Testis (tissue), 3 donors: ENCODE data around the gene SLC47A2. TPM values are rescaled to one million over a fixed set of nuclear protein-coding genes. Genes with fewer than 3 reads are reported as not detected.
A peak's percentile ranks its signal among the peaks of the same experiment; 100 is the strongest.

ENCODE experiments used
- DNase-seq: peaks from one replicate; pipeline ENCODE4 v3.0.0-alpha.2; 2019
- H3K27ac ChIP-seq, 2 donors: fragments of 200-600 bp; sonication (generic); one replicate each; pipeline ENCODE4 v1.5.1; 2019
- H3K27me3 ChIP-seq: fragments of 200-600 bp; sonication (generic); one replicate; pipeline ENCODE4 v1.5.1; 2019
- H3K36me3 ChIP-seq: fragments of 200-600 bp; sonication (generic); one replicate; pipeline ENCODE4 v1.5.1; 2017; ENCODE audit warnings: low read depth; ENCODE audit errors: missing control alignments
- H3K4me1 ChIP-seq: fragments of 200-600 bp; sonication (generic); one replicate; pipeline ENCODE4 v1.5.1; 2019
- H3K4me3 ChIP-seq, 2 donors: fragments of 200-600 bp; sonication (generic); one replicate each; pipeline ENCODE4 v1.5.1; 2017 to 2019
- H3K9me3 ChIP-seq: fragments of 200-600 bp; sonication (generic); one replicate; pipeline ENCODE4 v1.5.1; 2017
- POLR2A ChIP-seq: fragments of 450-650 bp; IDR thresholded peaks from one replicate; pipeline ENCODE4 v1.6.1; 2017; ENCODE audit warnings: antibody characterized with exemption, mild to moderate bottlenecking, moderate library complexity
- WGBS, 2 donors: methylation state at CpG; one replicate each; pipeline ENCODE4 v1.1.5; 2018; 5-methylcytosine and 5-hydroxymethylcytosine counted together
- intact Hi-C: fragments of 100-400 bp; cut with DNase I; formaldehyde crosslinking; loops from one replicate; pipeline ENCODE4 v1.15.1; 2023; ENCODE audit warnings: low total_unique reads
- polyA plus RNA-seq: library from polyadenylated mRNA; stranded (reverse); fragments of 350-450 nt; fragmentation: Illumina TruSeq; extraction: RNeasy Lipid Tissue Mini Kit (QIAGEN cat#74804); gene quantifications from one replicate; pipeline ENCODE4 v1.2.3, GENCODE V29; 2014; ENCODE audit warnings: low read depth, low replicate concordance; ENCODE audit not compliant: insufficient read depth
- total RNA-seq, 2 donors: library from RNA; depleted of rRNA; stranded (reverse); fragments of >200 nt; gene quantifications; one replicate each; pipeline ENCODE4 v1.2.3, GENCODE V29; 2016
- TF ChIP-seq, protein P1 (sequence below), 3 experiments: fragments of 450-650 bp in 2 of 3; fragments of 200-600 bp in 1 of 3; sonication (generic) in 1 of 3; IDR thresholded peaks; one replicate each; pipeline ENCODE4 v1.5.1; 2016 to 2019; ENCODE audit warnings: antibody characterized with exemption in 3 of 3, mild to moderate bottlenecking in 2 of 3, moderate library complexity in 1 of 3

SLC47A2 gene
- total and polyA plus RNA-seq, 3 donors from 2014 or later = 0.16 to 1.1 (median 0.50) TPM

GRCh38 chr17:19708431-19709175 is 7.8 kb downstream of the SLC47A2 start:
- intact Hi-C loops = no loop called here
- DNase-seq = peak; percentile 4
- H3K4me1 ChIP-seq = no peaks in the 10 kb centered on the region

GRCh38 chr17:19707728-19708221 is 8.6 kb downstream of the SLC47A2 start:
- Histone ChIP-seq H3K4me1 (peaks cover 6% of the 10 kb centered on the region), H3K27me3 (no peaks in the 10 kb centered on the region), H3K27ac (no peak overlapping the region), H3K4me3 (no peak overlapping the region), H3K9me3 (no peaks in the 10 kb centered on the region), H3K36me3 (no peaks in the 10 kb centered on the region)
- WGBS, 2 donors = 94 to 95% methylated on average over 7 of the region's 11 CpGs
- intact Hi-C loops = no loop called here
- peak; percentile 4 for DNase-seq
- TF ChIP-seq, protein P1, sequence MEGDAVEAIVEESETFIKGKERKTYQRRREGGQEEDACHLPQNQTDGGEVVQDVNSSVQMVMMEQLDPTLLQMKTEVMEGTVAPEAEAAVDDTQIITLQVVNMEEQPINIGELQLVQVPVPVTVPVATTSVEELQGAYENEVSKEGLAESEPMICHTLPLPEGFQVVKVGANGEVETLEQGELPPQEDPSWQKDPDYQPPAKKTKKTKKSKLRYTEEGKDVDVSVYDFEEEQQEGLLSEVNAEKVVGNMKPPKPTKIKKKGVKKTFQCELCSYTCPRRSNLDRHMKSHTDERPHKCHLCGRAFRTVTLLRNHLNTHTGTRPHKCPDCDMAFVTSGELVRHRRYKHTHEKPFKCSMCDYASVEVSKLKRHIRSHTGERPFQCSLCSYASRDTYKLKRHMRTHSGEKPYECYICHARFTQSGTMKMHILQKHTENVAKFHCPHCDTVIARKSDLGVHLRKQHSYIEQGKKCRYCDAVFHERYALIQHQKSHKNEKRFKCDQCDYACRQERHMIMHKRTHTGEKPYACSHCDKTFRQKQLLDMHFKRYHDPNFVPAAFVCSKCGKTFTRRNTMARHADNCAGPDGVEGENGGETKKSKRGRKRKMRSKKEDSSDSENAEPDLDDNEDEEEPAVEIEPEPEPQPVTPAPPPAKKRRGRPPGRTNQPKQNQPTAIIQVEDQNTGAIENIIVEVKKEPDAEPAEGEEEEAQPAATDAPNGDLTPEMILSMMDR (IDR thresholded peaks at IDR 0.05) = no peak
- TF ChIP-seq POLR2A = no peak

More at GRCh38 chr17:19708431-19709175, 7.8 kb downstream of the SLC47A2 start:
- Histone ChIP-seq H3K27me3 (no peaks in the 10 kb centered on the region), H3K9me3 (no peaks in the 10 kb centered on the region), H3K27ac (no peak overlapping the region), H3K4me3 (no peak overlapping the region), H3K36me3 (no peaks in the 10 kb centered on the region)
- 91 to 95% methylated on average over 5 of the region's 6 CpGs for WGBS, 2 donors
- TF ChIP-seq POLR2A = no peak
- TF ChIP-seq, protein P1 (IDR thresholded peaks at IDR 0.05) = no peak

DNA sequence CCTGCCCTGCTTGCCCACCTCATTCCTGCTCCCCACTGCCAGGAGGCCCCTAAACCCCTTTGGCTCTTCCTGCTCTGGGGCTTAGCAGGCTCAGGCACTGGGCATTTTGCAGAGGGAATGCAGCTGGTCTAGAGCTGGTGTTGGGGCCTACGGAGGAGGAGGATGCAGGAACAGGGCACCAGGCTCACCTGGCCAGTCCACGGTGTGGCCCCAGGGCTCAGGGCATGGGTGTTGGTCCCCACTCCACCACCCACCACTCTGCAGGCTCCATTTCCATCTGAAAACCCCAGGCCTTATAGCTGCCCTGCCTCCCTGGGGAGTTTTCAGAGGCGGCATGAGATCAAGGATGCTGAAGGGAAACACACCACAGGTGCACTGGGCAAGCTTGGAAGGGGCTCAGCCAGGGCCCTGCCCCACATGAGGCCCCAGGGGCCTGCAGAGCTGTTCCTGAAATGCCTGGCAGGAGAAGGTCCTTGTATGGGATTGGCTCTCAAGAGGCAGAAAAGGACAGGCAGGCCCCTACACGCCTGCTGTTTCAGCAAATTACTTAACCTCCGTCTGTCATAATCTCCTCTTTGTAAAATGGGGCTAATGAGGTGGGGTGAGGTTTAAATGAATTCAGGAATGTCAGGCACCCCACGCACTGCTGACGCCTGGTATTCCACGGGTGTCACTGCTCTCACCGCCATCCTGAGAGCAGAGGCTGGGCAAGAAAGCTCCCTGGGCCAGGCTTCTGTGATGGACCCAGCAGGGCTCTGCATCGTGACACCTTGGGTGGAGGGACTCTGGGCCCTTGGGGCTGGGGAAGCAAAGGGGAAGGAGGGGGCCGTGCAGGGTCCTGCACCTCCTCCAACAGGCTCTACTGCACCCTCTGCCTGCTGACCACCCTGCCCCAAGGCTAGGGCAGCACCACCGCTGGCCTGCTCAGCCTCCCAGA is 9.3 kb downstream of the SLC47A2 start:
- H3K27ac ChIP-seq = no peak overlapping the region
- peak; percentile 10 for DNase-seq
- intact Hi-C loops = no loop called here

DNA sequence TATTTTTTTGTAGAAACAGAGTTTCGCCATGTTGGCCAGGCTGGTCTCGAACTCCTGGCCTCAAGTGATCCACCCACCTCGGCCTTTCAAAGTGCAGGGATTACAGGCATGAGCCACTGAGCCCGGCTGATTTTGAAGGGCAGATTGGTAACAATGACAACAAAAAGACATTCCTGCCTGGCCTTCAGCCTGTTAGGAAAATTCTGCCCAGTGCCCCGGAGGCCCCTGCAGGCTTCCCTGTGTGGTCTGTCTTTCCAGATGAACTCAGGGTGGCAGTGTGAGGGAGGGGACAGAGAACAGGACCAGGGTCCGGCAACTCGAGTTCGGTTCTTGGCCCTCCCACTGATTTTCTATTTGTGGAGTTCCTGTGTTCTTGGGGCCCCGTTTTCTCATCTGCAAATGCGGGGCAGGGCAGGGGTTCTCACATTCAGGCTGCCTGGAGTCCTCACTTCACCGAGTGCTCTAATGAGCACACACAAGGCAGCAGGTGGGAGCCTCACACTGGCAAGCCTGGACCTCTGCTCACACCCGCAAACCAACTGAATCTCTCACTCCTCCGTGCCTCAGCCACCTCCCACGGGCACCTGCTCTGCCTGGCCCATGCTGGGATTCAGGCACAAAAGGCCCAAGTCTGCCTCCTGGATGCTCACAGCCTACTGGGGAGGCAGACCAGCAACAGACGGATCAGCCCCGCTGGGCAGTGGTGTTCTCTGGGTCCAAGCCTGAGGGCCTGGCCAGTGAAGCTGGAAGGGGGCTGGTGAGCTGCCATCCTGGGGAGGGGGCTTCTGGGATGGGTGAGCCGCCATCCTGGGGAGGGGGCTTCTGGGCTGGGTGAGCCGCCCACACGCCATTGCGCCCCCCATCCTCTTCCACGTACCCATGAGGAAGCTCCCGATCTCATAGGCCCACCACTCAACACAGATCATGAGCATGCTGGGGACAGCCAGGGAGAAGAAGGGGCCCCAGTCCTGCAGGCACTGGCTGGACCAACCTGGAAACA is 10.3 kb downstream of the SLC47A2 start:
- no peaks in the 10 kb centered on the region for H3K9me3 ChIP-seq
- H3K27ac ChIP-seq = no peak overlapping the region
- no peak overlapping the region for H3K4me3 ChIP-seq
- 73 to 80% methylated on average over 12 to 22 of the region's 22 CpGs for WGBS, 2 donors
- peak; percentile 13 for DNase-seq
- intact Hi-C loops = no loop called here
- H3K4me1 ChIP-seq = peaks cover 15% of the 10 kb centered on the region
- H3K36me3 ChIP-seq = no peaks in the 10 kb centered on the region
- H3K27me3 ChIP-seq = no peaks in the 10 kb centered on the region
- no peak for TF ChIP-seq POLR2A
- TF ChIP-seq, protein P1 (IDR thresholded peaks at IDR 0.05) = no peak

More for the DNA sequence above, 9.3 kb downstream of the SLC47A2 start:
- Histone ChIP-seq H3K27me3 (no peaks in the 10 kb centered on the region), H3K4me3 (no peak overlapping the region), H3K36me3 (no peaks in the 10 kb centered on the region), H3K4me1 (peaks cover 13% of the 10 kb centered on the region), H3K9me3 (no peaks in the 10 kb centered on the region)
- TF ChIP-seq POLR2A = no peak
- TF ChIP-seq, protein P1 (IDR thresholded peaks at IDR 0.05) = no peak
- WGBS, 2 donors = 82 to 91% methylated on average over 7 to 12 of the region's 12 CpGs
